Right lobe of liver (tissue), 4 donors: ENCODE data around the gene OASL.

Source experiments
- CTCF ChIP-seq, 4 donors: fragments of 200-600 bp in 3 of 4; fragments of 450-650 bp in 1 of 4; IDR thresholded peaks; one replicate each; pipeline versions ENCODE4 v1.5.1 to v1.8.0; 2016 to 2022; ENCODE audit warnings: antibody characterized with exemption in 4 of 4, mild to moderate bottlenecking in 2 of 4
- POLR2A ChIP-seq: fragments of 450-650 bp; IDR thresholded peaks from one replicate; pipeline ENCODE4 v1.6.1; 2017; ENCODE audit warnings: antibody characterized with exemption, mild to moderate bottlenecking
- donor health status: DM: no; HTN: no; CAD: no.
- donor health status: DM: no; HTN: no; CAD: no.
- donor health status: DM: no; HTN: yes; CAD: no.

GRCh38 chr12:121034616-121035305 lies 4.3 kb downstream of the OASL start:
- TF ChIP-seq CTCF (IDR thresholded peaks at IDR 0.05) (no peak), POLR2A (no peak)
